HepG2 (cell line): ENCODE results near the gene TEF. TPM values are rescaled to one million over a fixed set of nuclear protein-coding genes. Genes with fewer than 3 reads are reported as not detected.

ENCODE experiments used
- ELF4 ChIP-seq: sonication (generic); formaldehyde crosslinking; IDR thresholded peaks from 2 replicates; pipeline ENCODE4 v1.5.0; 2020; ENCODE audit warnings: missing genetic modification reagents, mild to moderate bottlenecking, moderate library complexity, borderline replicate concordance
- FOXA3 ChIP-seq: IDR thresholded peaks from 2 replicates; pipeline ENCODE4 v1.6.1; 2016; ENCODE audit warnings: missing genetic modification reagents, missing compliant biosample characterization
- HNRNPLL ChIP-seq: fragments of 200-400 bp; formaldehyde crosslinking; IDR thresholded peaks from 2 replicates; pipeline ENCODE4 v1.6.1; 2017; ENCODE audit warnings: mild to moderate bottlenecking, low read depth, low read length; ENCODE audit not compliant: poor library complexity, severe bottlenecking
- NKX3-1 ChIP-seq: sonication (generic); formaldehyde crosslinking; IDR thresholded peaks from 2 replicates; pipeline ENCODE4 v1.5.0; 2020; ENCODE audit warnings: missing genetic modification reagents
- REPIN1 ChIP-seq: sonication (generic); formaldehyde crosslinking; IDR thresholded peaks from 2 replicates; pipeline ENCODE4 v1.8.0; 2022; ENCODE audit warnings: missing genetic modification reagents, low read depth, mild to moderate bottlenecking, borderline replicate concordance
- TAF15 ChIP-seq: fragments of 200-400 bp; formaldehyde crosslinking; IDR thresholded peaks from one replicate; pipeline ENCODE4 v1.6.1; 2018; ENCODE audit warnings: mild to moderate bottlenecking, low read depth, low read length; ENCODE audit not compliant: poor library complexity, severe bottlenecking
- ZBED4 ChIP-seq: sonication (generic); formaldehyde crosslinking; IDR thresholded peaks from 2 replicates; pipeline ENCODE4 v1.4.0; 2020; ENCODE audit warnings: missing genetic modification reagents, borderline replicate concordance
- ZBTB34 ChIP-seq: sonication (generic); formaldehyde crosslinking; IDR thresholded peaks from 2 replicates; pipeline ENCODE4 v1.8.0; 2022; ENCODE audit warnings: mild to moderate bottlenecking, missing genetic modification reagents
- ZNF136 ChIP-seq: sonication (generic); formaldehyde crosslinking; IDR thresholded peaks from 2 replicates; pipeline ENCODE4 v1.8.1; 2022; ENCODE audit warnings: low read depth, mild to moderate bottlenecking, moderate library complexity, missing genetic modification reagents
- ZNF512B ChIP-seq: sonication (generic); formaldehyde crosslinking; IDR thresholded peaks from 2 replicates; pipeline ENCODE4 v1.5.1; 2020; ENCODE audit warnings: missing genetic modification reagents, mild to moderate bottlenecking, borderline replicate concordance
- ZNF597 ChIP-seq: sonication (generic); formaldehyde crosslinking; IDR thresholded peaks from 2 replicates; pipeline ENCODE4 v1.5.0; 2020; ENCODE audit warnings: missing genetic modification reagents
- ZNF777 ChIP-seq: sonication (generic); formaldehyde crosslinking; IDR thresholded peaks from 2 replicates; pipeline ENCODE4 v1.4.0; 2020; ENCODE audit warnings: missing genetic modification reagents
- polyA plus RNA-seq, 8 experiments: library from polyadenylated mRNA; depleted of rRNA in 3 of 8; stranded (reverse) in 7 of 8; unstranded in 1 of 8; fragments of >200 nt; fragmentation: Illumina TruSeq in 4 of 8; extraction: Trizol in 4 of 8; gene quantifications; 2 replicates each; pipeline versions ENCODE4 v1.2.1 to v1.2.3, GENCODE V29; 2011 to 2016; ENCODE audit warnings: low read depth in 4 of 8, missing spikeins in 1 of 8, mixed read lengths in 1 of 8; ENCODE audit not compliant: insufficient read depth in 1 of 8
- total RNA-seq, 5 experiments: library from RNA; depleted of rRNA; stranded (reverse); fragments of >200 nt; fragmentation: Illumina TruSeq; extraction: Trizol; gene quantifications; 2 replicates each; pipeline ENCODE4 v1.2.3, GENCODE V29; 2016; ENCODE audit warnings: low read depth in 1 of 5
- TF ChIP-seq, protein P1 (sequence below): sonication (generic); formaldehyde crosslinking; IDR thresholded peaks from 2 replicates; pipeline ENCODE4 v1.4.0; 2020; ENCODE audit warnings: mild to moderate bottlenecking, missing genetic modification reagents

Gene TEF
- total and polyA plus RNA-seq, 2 of the 13 experiments (the other 11 are each of a cell fraction or from before 2014, with no cell fraction given): 7.6 to 11.2 TPM

DNA sequence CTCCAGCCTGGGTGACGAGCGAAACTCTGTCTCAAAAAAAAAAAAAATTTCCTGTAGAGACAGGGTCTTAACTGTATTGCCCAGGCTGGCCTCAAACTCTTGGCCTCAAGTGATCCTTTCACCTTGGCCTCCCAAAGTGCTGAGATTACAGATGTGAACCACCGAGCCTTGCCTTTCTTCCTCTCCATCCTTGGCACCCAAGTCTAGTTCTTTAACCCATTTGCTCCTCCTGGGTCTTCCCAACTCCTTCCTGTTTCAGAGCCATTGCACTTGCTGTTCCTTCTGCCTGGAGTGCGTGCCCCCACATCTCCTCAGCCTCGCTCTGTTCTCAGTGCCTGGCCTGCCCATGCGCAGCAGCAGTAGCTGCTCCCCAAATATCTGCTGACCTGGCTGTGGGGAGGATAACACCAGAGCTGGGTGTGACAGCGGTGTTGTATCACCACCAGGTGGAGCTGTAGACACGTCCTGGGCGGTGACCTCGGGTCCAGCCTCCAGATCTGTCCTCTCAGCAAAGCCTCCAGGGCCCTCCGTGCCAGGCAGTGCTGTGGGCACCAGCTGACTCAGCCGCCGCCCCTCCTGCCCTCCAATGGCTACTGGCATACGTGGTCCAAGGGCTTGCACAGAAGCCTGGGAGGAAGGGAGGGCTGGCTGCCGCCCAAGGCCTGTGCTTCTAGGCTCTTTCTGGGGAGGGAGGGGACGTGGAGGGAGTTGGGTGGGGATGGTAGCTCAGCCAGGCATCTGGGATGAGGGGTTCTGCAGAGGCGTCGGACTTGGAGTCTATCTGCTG is 22.0 kb downstream of the TEF start (continued):
- TF ChIP-seq ZBED4 (CRISPR knock-in tag) (peak; percentile 69; the same call in 1 of the 2 replicates), ZNF597 (CRISPR knock-in tag) (no peak), TAF15 (no peak), HNRNPLL (no peak), ZNF136 (CRISPR knock-in tag) (no peak), ZNF777 (CRISPR knock-in tag) (no peak), ELF4 (CRISPR knock-in tag) (no peak), ZNF512B (CRISPR knock-in tag) (peak; percentile 65; the same call in 1 of the 2 replicates), REPIN1 (CRISPR knock-in tag) (no peak; the same call in 1 of the 2 replicates), NKX3-1 (no peak), ZBTB34 (no peak), FOXA3 (CRISPR knock-in tag) (peak; percentile 61)
- TF ChIP-seq, protein P1, sequence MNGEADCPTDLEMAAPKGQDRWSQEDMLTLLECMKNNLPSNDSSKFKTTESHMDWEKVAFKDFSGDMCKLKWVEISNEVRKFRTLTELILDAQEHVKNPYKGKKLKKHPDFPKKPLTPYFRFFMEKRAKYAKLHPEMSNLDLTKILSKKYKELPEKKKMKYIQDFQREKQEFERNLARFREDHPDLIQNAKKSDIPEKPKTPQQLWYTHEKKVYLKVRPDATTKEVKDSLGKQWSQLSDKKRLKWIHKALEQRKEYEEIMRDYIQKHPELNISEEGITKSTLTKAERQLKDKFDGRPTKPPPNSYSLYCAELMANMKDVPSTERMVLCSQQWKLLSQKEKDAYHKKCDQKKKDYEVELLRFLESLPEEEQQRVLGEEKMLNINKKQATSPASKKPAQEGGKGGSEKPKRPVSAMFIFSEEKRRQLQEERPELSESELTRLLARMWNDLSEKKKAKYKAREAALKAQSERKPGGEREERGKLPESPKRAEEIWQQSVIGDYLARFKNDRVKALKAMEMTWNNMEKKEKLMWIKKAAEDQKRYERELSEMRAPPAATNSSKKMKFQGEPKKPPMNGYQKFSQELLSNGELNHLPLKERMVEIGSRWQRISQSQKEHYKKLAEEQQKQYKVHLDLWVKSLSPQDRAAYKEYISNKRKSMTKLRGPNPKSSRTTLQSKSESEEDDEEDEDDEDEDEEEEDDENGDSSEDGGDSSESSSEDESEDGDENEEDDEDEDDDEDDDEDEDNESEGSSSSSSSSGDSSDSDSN (CRISPR knock-in tag): no peak
